ENCODE results near the gene CD48. TPM values are rescaled to one million over a fixed set of nuclear protein-coding genes. Genes with fewer than 3 reads are reported as not detected.

The CD48 gene
- total RNA-seq, 1 experiment from 2014 or later, result not detected

DNA sequence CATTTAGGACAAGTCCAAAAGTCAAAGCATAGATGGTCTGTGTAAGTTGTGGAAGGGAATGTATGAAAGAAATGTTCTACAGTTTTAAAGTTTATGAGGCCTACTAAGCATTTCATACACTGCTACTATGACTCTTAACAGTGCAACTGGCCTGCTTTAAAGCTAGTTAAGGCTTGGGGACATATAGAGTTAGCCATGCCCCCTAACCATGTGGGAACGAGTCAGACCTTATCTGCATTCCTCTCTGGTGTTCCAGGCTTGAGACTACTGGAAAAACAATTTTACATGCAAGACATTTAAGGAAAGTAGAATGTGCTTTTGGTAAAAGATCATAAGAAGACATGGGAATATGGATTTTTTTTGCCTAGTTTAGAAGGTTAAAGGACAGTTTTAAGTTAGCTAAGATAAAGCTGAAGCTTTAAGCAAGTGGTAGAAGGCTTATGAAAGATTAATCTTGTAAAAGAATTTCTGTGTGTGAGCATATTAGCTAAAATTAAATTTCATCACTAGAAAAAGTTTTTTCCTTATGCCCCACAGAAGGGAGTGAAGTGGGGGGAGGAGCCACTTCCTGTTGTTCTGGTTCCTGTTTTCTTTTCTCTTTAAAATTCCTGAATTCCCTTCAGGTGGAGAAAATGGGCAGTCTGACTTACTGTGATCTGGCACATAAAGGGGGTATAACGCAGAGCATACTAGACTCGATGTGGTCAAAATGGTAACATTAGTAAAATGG, 8.9 kb upstream of the CD48 start:
- ChIA-PET CTCF (no interaction called here), POLR2A (no interaction called here)
- H3K27ac Mint-ChIP-seq (ENCODE audit: unreplicated experiment), result no peak overlapping the region
- DNase-seq, result no peak
- no peaks in the 10 kb centered on the region for H3K36me3 Mint-ChIP-seq (ENCODE audit: insufficient read depth, unreplicated experiment)
- no peaks in the 10 kb centered on the region for H3K36me3 ChIP-seq (ENCODE audit: control insufficient read depth, insufficient read depth, low read length)
- H3K9me3 ChIP-seq, result no peaks in the 10 kb centered on the region
- intact Hi-C loops (cut with micrococcal nuclease; ENCODE audit: unreplicated experiment), result no loop called here
- TF ChIP-seq, protein P1, sequence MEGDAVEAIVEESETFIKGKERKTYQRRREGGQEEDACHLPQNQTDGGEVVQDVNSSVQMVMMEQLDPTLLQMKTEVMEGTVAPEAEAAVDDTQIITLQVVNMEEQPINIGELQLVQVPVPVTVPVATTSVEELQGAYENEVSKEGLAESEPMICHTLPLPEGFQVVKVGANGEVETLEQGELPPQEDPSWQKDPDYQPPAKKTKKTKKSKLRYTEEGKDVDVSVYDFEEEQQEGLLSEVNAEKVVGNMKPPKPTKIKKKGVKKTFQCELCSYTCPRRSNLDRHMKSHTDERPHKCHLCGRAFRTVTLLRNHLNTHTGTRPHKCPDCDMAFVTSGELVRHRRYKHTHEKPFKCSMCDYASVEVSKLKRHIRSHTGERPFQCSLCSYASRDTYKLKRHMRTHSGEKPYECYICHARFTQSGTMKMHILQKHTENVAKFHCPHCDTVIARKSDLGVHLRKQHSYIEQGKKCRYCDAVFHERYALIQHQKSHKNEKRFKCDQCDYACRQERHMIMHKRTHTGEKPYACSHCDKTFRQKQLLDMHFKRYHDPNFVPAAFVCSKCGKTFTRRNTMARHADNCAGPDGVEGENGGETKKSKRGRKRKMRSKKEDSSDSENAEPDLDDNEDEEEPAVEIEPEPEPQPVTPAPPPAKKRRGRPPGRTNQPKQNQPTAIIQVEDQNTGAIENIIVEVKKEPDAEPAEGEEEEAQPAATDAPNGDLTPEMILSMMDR (IDR thresholded peaks at IDR 0.05; ENCODE audit: insufficient read depth in 1 of 2, low read depth in 1 of 2, low read length in 1 of 2, severe bottlenecking in 1 of 2, unreplicated experiment in 1 of 2), result no peak
- H3K27me3 ChIP-seq (replicated peaks; ENCODE audit: control insufficient read depth, insufficient read depth, low read length), result no peaks in the 10 kb centered on the region
- H3K27me3 Mint-ChIP-seq (ENCODE audit: insufficient read depth, unreplicated experiment), result no peaks in the 10 kb centered on the region
- H3K4me3 Mint-ChIP-seq (ENCODE audit: unreplicated experiment), result no peak overlapping the region
- peaks cover 7% of the 10 kb centered on the region; the same call in 1 of the 2 replicates for H3K4me1 ChIP-seq
- H3K4me3 ChIP-seq (ENCODE audit: low read depth, low read length), result no peak overlapping the region
- H3K4me1 Mint-ChIP-seq (ENCODE audit: low read depth, unreplicated experiment), result peaks cover 6% of the 10 kb centered on the region
- BruUV-seq (replicated peaks), result no TSS peak
- H3K9me3 Mint-ChIP-seq (ENCODE audit: unreplicated experiment), result no peaks in the 10 kb centered on the region

DNA sequence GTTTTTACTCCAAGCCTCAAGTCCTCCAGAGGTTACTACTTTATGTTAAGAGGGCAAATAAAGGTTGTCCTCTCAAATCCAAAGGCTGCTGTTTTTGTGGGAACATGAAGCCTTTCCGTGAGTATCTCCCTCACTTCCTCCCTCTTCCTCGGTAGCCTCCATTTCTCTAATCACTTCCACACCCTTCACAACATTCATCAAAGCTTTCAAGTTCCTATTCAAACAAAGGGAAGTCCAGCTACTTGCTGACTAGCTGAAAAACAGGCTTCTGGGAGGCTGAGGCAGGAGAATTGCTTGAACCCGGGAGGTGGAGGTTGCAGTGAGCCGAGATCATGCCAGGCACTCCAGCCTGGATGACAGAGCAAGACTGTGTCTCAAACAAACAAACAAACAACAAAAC, 6.6 kb upstream of the CD48 start:
- no peaks in the 10 kb centered on the region for H3K9me3 Mint-ChIP-seq (ENCODE audit: unreplicated experiment)
- POLR2A ChIA-PET, result no interaction called here
- no peak overlapping the region for H3K27ac Mint-ChIP-seq (ENCODE audit: unreplicated experiment)
- no peak overlapping the region for H3K4me3 ChIP-seq (ENCODE audit: low read depth, low read length)
- no peak overlapping the region for H3K4me3 Mint-ChIP-seq (ENCODE audit: unreplicated experiment)
- peaks cover 7% of the 10 kb centered on the region; the same call in 1 of the 2 replicates for H3K4me1 ChIP-seq
- no peak for DNase-seq
- no peaks in the 10 kb centered on the region for H3K36me3 Mint-ChIP-seq (ENCODE audit: insufficient read depth, unreplicated experiment)
- H3K27me3 ChIP-seq (replicated peaks; ENCODE audit: control insufficient read depth, insufficient read depth, low read length), result no peaks in the 10 kb centered on the region
- peaks cover 1% of the 10 kb centered on the region for H3K27me3 Mint-ChIP-seq (ENCODE audit: insufficient read depth, unreplicated experiment)
- peaks cover 6% of the 10 kb centered on the region for H3K4me1 Mint-ChIP-seq (ENCODE audit: low read depth, unreplicated experiment)
- CTCF ChIA-PET, result no interaction called here
- TF ChIP-seq, protein P1 (IDR thresholded peaks at IDR 0.05; ENCODE audit: insufficient read depth in 1 of 2, low read depth in 1 of 2, low read length in 1 of 2, severe bottlenecking in 1 of 2, unreplicated experiment in 1 of 2), result no peak
- intact Hi-C loops (cut with micrococcal nuclease; ENCODE audit: unreplicated experiment), result no loop called here
- H3K36me3 ChIP-seq (ENCODE audit: control insufficient read depth, insufficient read depth, low read length), result no peaks in the 10 kb centered on the region
- no TSS peak for BruUV-seq (replicated peaks)
- no peaks in the 10 kb centered on the region for H3K9me3 ChIP-seq

DNA sequence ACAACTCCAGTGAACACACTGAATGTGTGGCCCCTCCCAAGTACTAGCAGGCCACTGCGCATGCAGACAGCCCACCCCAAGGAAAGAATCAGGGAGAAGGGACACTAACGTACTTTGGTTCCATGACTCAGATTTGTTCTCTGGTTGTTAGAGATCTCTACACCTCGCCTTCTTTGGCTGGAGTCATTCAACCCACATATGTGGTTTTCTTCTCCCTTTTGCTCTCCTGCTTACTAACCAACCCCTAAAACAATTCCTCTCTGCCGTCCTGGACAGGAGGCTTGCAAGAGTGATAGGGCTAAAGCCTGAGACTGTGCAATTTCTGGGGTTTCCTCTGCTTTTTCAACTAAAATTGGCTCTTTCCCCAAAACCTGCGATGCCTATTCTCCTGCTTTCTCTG, 5.7 kb upstream of the CD48 start:
- Histone ChIP-seq H3K4me3 (ENCODE audit: low read depth, low read length) (no peak overlapping the region), H3K4me1 (peaks cover 7% of the 10 kb centered on the region; the same call in 1 of the 2 replicates), H3K36me3 (ENCODE audit: control insufficient read depth, insufficient read depth, low read length) (no peaks in the 10 kb centered on the region), H3K27me3 (replicated peaks; ENCODE audit: control insufficient read depth, insufficient read depth, low read length) (no peaks in the 10 kb centered on the region), H3K9me3 (no peaks in the 10 kb centered on the region)
- CTCF ChIA-PET, result no interaction called here
- H3K4me3 Mint-ChIP-seq (ENCODE audit: unreplicated experiment), result no peak overlapping the region
- POLR2A ChIA-PET, result no interaction called here
- intact Hi-C loops (cut with micrococcal nuclease; ENCODE audit: unreplicated experiment), result no loop called here
- DNase-seq, result no peak
- H3K36me3 Mint-ChIP-seq (ENCODE audit: insufficient read depth, unreplicated experiment), result no peaks in the 10 kb centered on the region
- peaks cover 3% of the 10 kb centered on the region for H3K27me3 Mint-ChIP-seq (ENCODE audit: insufficient read depth, unreplicated experiment)
- no TSS peak for BruUV-seq (replicated peaks)
- no peaks in the 10 kb centered on the region for H3K9me3 Mint-ChIP-seq (ENCODE audit: unreplicated experiment)
- peaks cover 6% of the 10 kb centered on the region for H3K4me1 Mint-ChIP-seq (ENCODE audit: low read depth, unreplicated experiment)
- TF ChIP-seq, protein P1 (IDR thresholded peaks at IDR 0.05; ENCODE audit: insufficient read depth in 1 of 2, low read depth in 1 of 2, low read length in 1 of 2, severe bottlenecking in 1 of 2, unreplicated experiment in 1 of 2), result no peak
- H3K27ac Mint-ChIP-seq (ENCODE audit: unreplicated experiment), result no peak overlapping the region
